Choroid plexus epithelial cell (primary cell): Measurements from ENCODE around the gene MAP7D1.

Source experiments
- DNase-seq: peaks from one replicate; pipeline ENCODE4 v3.0.0-alpha.2; 2010; ENCODE audit warnings: low read depth
- H3K4me3 ChIP-seq: 2 replicates; pipeline ENCODE4 v1.5.1; 2011; ENCODE audit warnings: low read depth, mild to moderate bottlenecking, control low read depth, low read length, moderate library complexity
- CTCF ChIP-seq: conservative IDR thresholded peaks from 2 replicates; pipeline ENCODE4 v1.5.1; 2011; ENCODE audit warnings: low read depth, mild to moderate bottlenecking, control low read depth, inconsistent platforms, low read length, moderate library complexity

Gene MAP7D1

DNA sequence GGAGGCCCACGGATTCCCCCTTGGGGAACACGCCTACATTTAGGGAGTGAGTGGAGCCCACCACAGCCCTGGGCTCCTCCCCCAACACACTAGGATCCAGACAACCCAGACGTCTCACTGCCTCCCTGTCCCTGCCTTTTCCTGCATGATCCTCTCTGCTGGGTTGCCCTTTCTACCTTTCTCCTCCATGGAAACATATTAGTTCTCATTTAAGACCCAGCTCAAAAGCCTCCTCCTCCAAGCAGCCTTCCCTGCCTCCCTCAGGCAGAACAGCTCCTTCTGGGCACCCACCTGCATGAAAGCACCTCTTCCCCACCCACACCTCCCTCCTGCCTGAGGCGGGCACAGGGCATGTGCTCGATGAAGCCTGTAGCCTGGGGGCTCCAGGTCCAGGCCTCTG, 41.6 kb upstream of the MAP7D1 start:
- H3K4me3 ChIP-seq: no peak overlapping the region
- DNase-seq: no peak
- no peak for TF ChIP-seq CTCF

DNA sequence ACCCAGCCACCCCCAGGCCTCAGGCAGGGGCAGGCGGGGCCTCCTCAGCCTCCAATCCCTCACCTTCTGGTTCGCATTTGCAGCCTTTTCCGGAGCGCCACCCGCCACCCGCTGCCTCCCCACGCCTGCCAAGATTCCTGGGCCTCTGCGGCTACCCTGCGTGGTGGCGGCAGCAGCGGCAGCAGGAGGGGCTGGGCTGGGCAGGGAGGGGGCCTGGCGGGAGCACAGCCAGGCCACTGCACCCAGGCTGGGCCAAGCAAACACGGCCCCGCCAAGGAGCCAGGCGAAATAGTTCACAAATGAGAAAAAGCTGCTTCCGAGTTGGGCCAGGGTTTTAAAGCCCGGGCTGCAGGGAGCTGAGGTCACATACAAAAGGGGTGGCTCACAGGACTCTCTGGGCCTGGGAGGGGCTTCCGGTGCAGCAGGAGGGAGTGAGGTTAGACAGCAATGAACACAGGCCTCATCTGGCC, 40.7 kb upstream of the MAP7D1 start:
- DNase-seq: peak; percentile 76
- no peak for TF ChIP-seq CTCF
- no peak overlapping the region for H3K4me3 ChIP-seq

- TF ChIP-seq CTCF: no peak
- H3K4me3 ChIP-seq: no peak overlapping the region
- peak; percentile 65 for DNase-seq
Observed at GRCh38 chr1:36115931-36116330, 40.0 kb upstream of the MAP7D1 start.

DNA sequence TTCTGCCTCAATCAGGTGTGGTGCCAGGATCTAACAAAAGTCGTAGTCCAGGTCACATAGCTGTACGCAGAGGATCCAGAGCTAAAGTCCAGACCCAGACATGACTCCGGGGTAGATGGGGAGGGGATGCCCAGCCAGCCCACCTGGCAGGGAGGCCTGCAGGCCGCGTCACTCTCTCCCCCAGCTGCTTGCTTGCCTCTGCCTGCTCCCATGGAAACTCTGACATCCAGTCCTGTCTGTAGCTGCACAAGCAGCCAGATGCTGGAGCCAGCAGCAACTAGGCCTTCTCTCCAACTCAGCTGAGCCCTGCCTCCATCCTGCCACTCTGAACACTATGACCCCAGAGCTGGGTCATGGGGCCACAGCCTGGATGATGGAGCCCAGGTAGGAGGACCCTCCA, 39.1 kb upstream of the MAP7D1 start:
- no peak for TF ChIP-seq CTCF
- DNase-seq: no peak
- H3K4me3 ChIP-seq: no peak overlapping the region

- TF ChIP-seq CTCF: no peak
- no peak overlapping the region for H3K4me3 ChIP-seq
- no peak for DNase-seq
Observed at GRCh38 chr1:36118447-36119204, 37.3 kb upstream of the MAP7D1 start.

GRCh38 chr1:36119456-36119855, 36.5 kb upstream of the MAP7D1 start:
- no peak overlapping the region for H3K4me3 ChIP-seq
- no peak for TF ChIP-seq CTCF
- DNase-seq: peak; percentile 37
